ENCODE results near the gene NAPSA. TPM values are rescaled to one million over a fixed set of nuclear protein-coding genes. Genes with fewer than 3 reads are reported as not detected.

The NAPSA gene
- total and polyA plus RNA-seq, 8 donors = 0.18 to 87.5 (median 1.9) TPM; not detected in 2

- Histone ChIP-seq H3K4me1 (peaks cover 0 to 4% (median 0%) of the 10 kb centered on the region in 4 donors), H3K27ac (no peak overlapping the region), H3K9me3 (no peaks in the 10 kb centered on the region), H3K4me3 (no peak overlapping the region), H3K27me3 (peaks cover 10 to 76% (median 27%) of the 10 kb centered on the region in 3 donors), H3K36me3 (no peaks in the 10 kb centered on the region)
- intact Hi-C loops (cut with DNase I; ENCODE audit: low total_unique reads) = no loop called here
- WGBS, 5 donors = 81 to 88% (median 85%) methylated on average over 11 of the region's 11 CpGs
- no peak for DNase-seq
- TF ChIP-seq EP300 (IDR thresholded peaks at IDR 0.05) (no peak), POLR2A (IDR thresholded peaks at IDR 0.05) (no peak), POLR2AphosphoS5 (IDR thresholded peaks at IDR 0.05) (no peak)
- TF ChIP-seq, protein P1, sequence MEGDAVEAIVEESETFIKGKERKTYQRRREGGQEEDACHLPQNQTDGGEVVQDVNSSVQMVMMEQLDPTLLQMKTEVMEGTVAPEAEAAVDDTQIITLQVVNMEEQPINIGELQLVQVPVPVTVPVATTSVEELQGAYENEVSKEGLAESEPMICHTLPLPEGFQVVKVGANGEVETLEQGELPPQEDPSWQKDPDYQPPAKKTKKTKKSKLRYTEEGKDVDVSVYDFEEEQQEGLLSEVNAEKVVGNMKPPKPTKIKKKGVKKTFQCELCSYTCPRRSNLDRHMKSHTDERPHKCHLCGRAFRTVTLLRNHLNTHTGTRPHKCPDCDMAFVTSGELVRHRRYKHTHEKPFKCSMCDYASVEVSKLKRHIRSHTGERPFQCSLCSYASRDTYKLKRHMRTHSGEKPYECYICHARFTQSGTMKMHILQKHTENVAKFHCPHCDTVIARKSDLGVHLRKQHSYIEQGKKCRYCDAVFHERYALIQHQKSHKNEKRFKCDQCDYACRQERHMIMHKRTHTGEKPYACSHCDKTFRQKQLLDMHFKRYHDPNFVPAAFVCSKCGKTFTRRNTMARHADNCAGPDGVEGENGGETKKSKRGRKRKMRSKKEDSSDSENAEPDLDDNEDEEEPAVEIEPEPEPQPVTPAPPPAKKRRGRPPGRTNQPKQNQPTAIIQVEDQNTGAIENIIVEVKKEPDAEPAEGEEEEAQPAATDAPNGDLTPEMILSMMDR (IDR thresholded peaks at IDR 0.05) = no peak
Measured at GRCh38 chr19:50319156-50319555, 46.3 kb downstream of the NAPSA start.

GRCh38 chr19:50318438-50318837 is 47.0 kb downstream of the NAPSA start:
- peaks cover 0 to 4% (median 0%) of the 10 kb centered on the region in 4 donors for H3K4me1 ChIP-seq

GRCh38 chr19:50317115-50317514 is 48.3 kb downstream of the NAPSA start:
- H3K27ac ChIP-seq = no peak overlapping the region
- DNase-seq = no peak
- TF ChIP-seq POLR2A (IDR thresholded peaks at IDR 0.05) (no peak), POLR2AphosphoS5 (IDR thresholded peaks at IDR 0.05) (no peak), EP300 (IDR thresholded peaks at IDR 0.05) (no peak)
- TF ChIP-seq, protein P1 (IDR thresholded peaks at IDR 0.05) = no peak
- no peaks in the 10 kb centered on the region for H3K36me3 ChIP-seq
- no peaks in the 10 kb centered on the region for H3K9me3 ChIP-seq
- intact Hi-C loops (cut with DNase I; ENCODE audit: low total_unique reads) = no loop called here
- H3K27me3 ChIP-seq = peaks cover 18 to 87% (median 47%) of the 10 kb centered on the region in 3 donors
- 70 to 77% (median 76%) methylated on average over 4 of the region's 4 CpGs for WGBS, 5 donors
- H3K4me3 ChIP-seq = no peak overlapping the region
- peaks cover 0 to 11% (median 4%) of the 10 kb centered on the region in 4 donors for H3K4me1 ChIP-seq

More at GRCh38 chr19:50318438-50318837, 47.0 kb downstream of the NAPSA start:
- peaks cover 10 to 81% (median 34%) of the 10 kb centered on the region in 3 donors for H3K27me3 ChIP-seq
- H3K27ac ChIP-seq = no peak overlapping the region
- no peaks in the 10 kb centered on the region for H3K36me3 ChIP-seq
- no peak overlapping the region for H3K4me3 ChIP-seq
- DNase-seq = no peak
- intact Hi-C loops (cut with DNase I; ENCODE audit: low total_unique reads) = no loop called here
- no peaks in the 10 kb centered on the region for H3K9me3 ChIP-seq
- no peak for TF ChIP-seq POLR2A (IDR thresholded peaks at IDR 0.05)
- TF ChIP-seq, protein P1 (IDR thresholded peaks at IDR 0.05) = no peak
- TF ChIP-seq POLR2AphosphoS5 (IDR thresholded peaks at IDR 0.05) = no peak
- no peak for TF ChIP-seq EP300 (IDR thresholded peaks at IDR 0.05)
- WGBS, 5 donors = 83 to 95% (median 89%) methylated on average over 8 of the region's 8 CpGs

DNA sequence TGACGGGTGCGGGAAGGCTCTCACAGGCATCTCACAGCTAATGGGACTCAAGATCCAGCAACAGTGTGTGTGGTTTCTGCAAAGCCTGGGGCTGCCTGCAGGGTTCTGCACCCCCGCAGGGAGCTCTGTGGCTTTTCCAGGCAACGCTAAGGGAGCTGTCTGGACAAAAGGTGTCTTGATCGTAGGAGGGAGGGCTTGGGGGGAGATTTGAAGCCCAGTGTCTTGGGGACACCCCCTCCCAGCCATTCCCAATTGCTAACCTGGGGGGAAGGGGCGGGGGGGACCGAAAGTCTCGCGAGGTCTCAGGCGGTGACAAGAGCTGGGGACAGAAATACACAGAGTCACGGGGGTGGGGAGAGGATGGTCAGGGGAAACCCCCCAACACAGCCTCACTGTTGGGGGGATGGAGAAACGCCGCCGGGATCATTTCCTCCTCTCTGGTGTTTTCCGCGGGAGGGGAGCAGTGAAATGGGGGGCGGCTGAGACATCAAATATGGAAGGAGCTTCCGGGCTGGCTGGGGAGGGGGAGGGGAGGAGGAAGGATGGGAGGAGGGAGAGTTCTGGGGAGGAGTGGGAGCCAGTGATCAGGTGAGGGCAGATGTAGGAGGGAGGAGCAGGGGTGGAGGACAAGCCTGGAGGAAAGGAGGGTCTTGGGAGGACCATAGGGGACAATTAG is 49.5 kb downstream of the NAPSA start:
- intact Hi-C loops (cut with DNase I; ENCODE audit: low total_unique reads) = no loop called here

More for the DNA sequence above, 49.5 kb downstream of the NAPSA start:
- Histone ChIP-seq H3K27me3 (peaks cover 18 to 97% (median 59%) of the 10 kb centered on the region in 3 donors), H3K9me3 (no peaks in the 10 kb centered on the region), H3K36me3 (no peaks in the 10 kb centered on the region), H3K27ac (no peak overlapping the region), H3K4me1 (peaks cover 0 to 15% (median 5%) of the 10 kb centered on the region in 4 donors), H3K4me3 (peak overlapping the region in 1 of 4 donors; percentile 5)
- 2 to 5% (median 4%) methylated on average over 17 to 18 of the region's 18 CpGs for WGBS, 5 donors
- TF ChIP-seq POLR2A (IDR thresholded peaks at IDR 0.05) (no peak), POLR2AphosphoS5 (IDR thresholded peaks at IDR 0.05) (no peak), EP300 (IDR thresholded peaks at IDR 0.05) (no peak)
- TF ChIP-seq, protein P1 (IDR thresholded peaks at IDR 0.05) = no peak
- DNase-seq = peak in 1 of 2 donors; percentile 46
